Upper lobe of right lung (tissue), 1 donor: ENCODE data around the gene NHLRC4. TPM values are rescaled to one million over a fixed set of nuclear protein-coding genes. Genes with fewer than 3 reads are reported as not detected.

Source experiments
- ATAC-seq: fragments of 200-7000 bp; cut with Tn5 transposase; one replicate; pipeline ENCODE4 v1.9.1; 2020; ENCODE audit warnings: mild to moderate bottlenecking, moderate library complexity
- DNase-seq: peaks from one replicate; pipeline ENCODE4 v3.0.0-alpha.2; 2020
- H3K27ac ChIP-seq: fragments of 200-600 bp; one replicate; pipeline ENCODE4 v1.8.0; 2022
- H3K27me3 ChIP-seq: fragments of 200-600 bp; one replicate; pipeline ENCODE4 v1.8.0; 2022; ENCODE audit warnings: mild to moderate bottlenecking
- H3K36me3 ChIP-seq: fragments of 200-600 bp; one replicate; pipeline ENCODE4 v1.8.0; 2022
- H3K4me1 ChIP-seq: fragments of 200-600 bp; one replicate; pipeline ENCODE4 v1.8.0; 2022
- H3K4me3 ChIP-seq: fragments of 200-600 bp; one replicate; pipeline ENCODE4 v1.8.0; 2022; ENCODE audit warnings: mild to moderate bottlenecking
- H3K9me3 ChIP-seq: fragments of 200-600 bp; one replicate; pipeline ENCODE4 v1.8.0; 2022
- intact Hi-C: fragments of 100-400 bp; cut with DNase I; formaldehyde crosslinking; loops from one replicate; pipeline ENCODE4 v1.11.0; 2022
- total RNA-seq: library from RNA; stranded (reverse); fragmentation: NEBNext Ultra II Directional; extraction: Animal tissue kit (Norgen Biotek cat#: 25700); gene quantifications from one replicate; pipeline ENCODE4 v1.2.1, GENCODE V29; 2021
- TF ChIP-seq, protein P1 (sequence below): fragments of 200-600 bp; IDR thresholded peaks from one replicate; pipeline ENCODE4 v1.8.0; 2022; ENCODE audit warnings: antibody characterized with exemption
- donor health status: DM: no; HTN: yes; CAD: no; lungs with severe emphysema.

NHLRC4 gene
- total RNA-seq, 1 donor from 2014 or later, result 0.98 TPM

- no peak for ATAC-seq
- Histone ChIP-seq H3K27ac (no peak overlapping the region), H3K4me1 (peaks cover 16% of the 10 kb centered on the region), H3K27me3 (no peaks in the 10 kb centered on the region), H3K36me3 (peaks cover 16% of the 10 kb centered on the region), H3K4me3 (no peak overlapping the region), H3K9me3 (no peaks in the 10 kb centered on the region)
- DNase-seq, result no peak
- intact Hi-C loops, result no loop called here
- TF ChIP-seq, protein P1, sequence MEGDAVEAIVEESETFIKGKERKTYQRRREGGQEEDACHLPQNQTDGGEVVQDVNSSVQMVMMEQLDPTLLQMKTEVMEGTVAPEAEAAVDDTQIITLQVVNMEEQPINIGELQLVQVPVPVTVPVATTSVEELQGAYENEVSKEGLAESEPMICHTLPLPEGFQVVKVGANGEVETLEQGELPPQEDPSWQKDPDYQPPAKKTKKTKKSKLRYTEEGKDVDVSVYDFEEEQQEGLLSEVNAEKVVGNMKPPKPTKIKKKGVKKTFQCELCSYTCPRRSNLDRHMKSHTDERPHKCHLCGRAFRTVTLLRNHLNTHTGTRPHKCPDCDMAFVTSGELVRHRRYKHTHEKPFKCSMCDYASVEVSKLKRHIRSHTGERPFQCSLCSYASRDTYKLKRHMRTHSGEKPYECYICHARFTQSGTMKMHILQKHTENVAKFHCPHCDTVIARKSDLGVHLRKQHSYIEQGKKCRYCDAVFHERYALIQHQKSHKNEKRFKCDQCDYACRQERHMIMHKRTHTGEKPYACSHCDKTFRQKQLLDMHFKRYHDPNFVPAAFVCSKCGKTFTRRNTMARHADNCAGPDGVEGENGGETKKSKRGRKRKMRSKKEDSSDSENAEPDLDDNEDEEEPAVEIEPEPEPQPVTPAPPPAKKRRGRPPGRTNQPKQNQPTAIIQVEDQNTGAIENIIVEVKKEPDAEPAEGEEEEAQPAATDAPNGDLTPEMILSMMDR, result no peak
Measured at GRCh38 chr16:572865-573650, 6.3 kb downstream of the NHLRC4 start.

GRCh38 chr16:574021-574760 is 7.4 kb downstream of the NHLRC4 start:
- Histone ChIP-seq H3K4me3 (no peak overlapping the region), H3K4me1 (peaks cover 6% of the 10 kb centered on the region), H3K27ac (no peak overlapping the region), H3K36me3 (peaks cover 16% of the 10 kb centered on the region), H3K9me3 (no peaks in the 10 kb centered on the region), H3K27me3 (no peaks in the 10 kb centered on the region)
- ATAC-seq, result no peak
- no peak for DNase-seq
- TF ChIP-seq, protein P1, result no peak
- intact Hi-C loops, result no loop called here

GRCh38 chr16:575354-576196 is 8.8 kb downstream of the NHLRC4 start:
- peaks cover 16% of the 10 kb centered on the region for H3K36me3 ChIP-seq
- no peak overlapping the region for H3K27ac ChIP-seq
- ATAC-seq (no peak), DNase-seq (no peak)
- intact Hi-C loops, result no loop called here
- TF ChIP-seq, protein P1, result no peak
- no peaks in the 10 kb centered on the region for H3K27me3 ChIP-seq
- no peak overlapping the region for H3K4me3 ChIP-seq
- peaks cover 2% of the 10 kb centered on the region for H3K4me1 ChIP-seq
- H3K9me3 ChIP-seq, result no peaks in the 10 kb centered on the region

- ATAC-seq (no peak), DNase-seq (no peak)
- intact Hi-C loops, result no loop called here
- Histone ChIP-seq H3K9me3 (no peaks in the 10 kb centered on the region), H3K36me3 (peaks cover 16% of the 10 kb centered on the region), H3K27me3 (no peaks in the 10 kb centered on the region), H3K27ac (no peak overlapping the region), H3K4me1 (no peaks in the 10 kb centered on the region), H3K4me3 (no peak overlapping the region)
- TF ChIP-seq, protein P1, result no peak
Measured at GRCh38 chr16:576197-576822, 9.5 kb downstream of the NHLRC4 start.

GRCh38 chr16:576823-577201 is 10.0 kb downstream of the NHLRC4 start:
- Histone ChIP-seq H3K9me3 (no peaks in the 10 kb centered on the region), H3K4me3 (no peak overlapping the region), H3K27me3 (no peaks in the 10 kb centered on the region), H3K36me3 (peaks cover 16% of the 10 kb centered on the region), H3K27ac (no peak overlapping the region), H3K4me1 (no peaks in the 10 kb centered on the region)
- intact Hi-C loops, result no loop called here
- no peak for DNase-seq
- TF ChIP-seq, protein P1, result no peak
- ATAC-seq, result no peak
